Fibroblast of pulmonary artery (primary cell): Measurements from ENCODE around the gene CIBAR2.

Experiments
- DNase-seq: peaks from one replicate; pipeline ENCODE4 v3.0.0-alpha.2; 2010; ENCODE audit warnings: low read depth
- H3K4me3 ChIP-seq: replicated peaks from 2 replicates; pipeline ENCODE4 v1.5.1; 2011; ENCODE audit warnings: low read depth, mild to moderate bottlenecking, control low read depth, low read length, moderate library complexity
- CTCF ChIP-seq: IDR thresholded peaks from 2 replicates; pipeline ENCODE4 v1.5.1; 2011; ENCODE audit warnings: mild to moderate bottlenecking, control low read depth, low read length, inconsistent platforms; ENCODE audit errors: missing control alignments

Gene CIBAR2

GRCh38 chr16:85072076-85072860, 40.0 kb downstream of the CIBAR2 start:
- H3K4me3 ChIP-seq, result no peak overlapping the region
- no peak for TF ChIP-seq CTCF
- DNase-seq, result no peak

DNA sequence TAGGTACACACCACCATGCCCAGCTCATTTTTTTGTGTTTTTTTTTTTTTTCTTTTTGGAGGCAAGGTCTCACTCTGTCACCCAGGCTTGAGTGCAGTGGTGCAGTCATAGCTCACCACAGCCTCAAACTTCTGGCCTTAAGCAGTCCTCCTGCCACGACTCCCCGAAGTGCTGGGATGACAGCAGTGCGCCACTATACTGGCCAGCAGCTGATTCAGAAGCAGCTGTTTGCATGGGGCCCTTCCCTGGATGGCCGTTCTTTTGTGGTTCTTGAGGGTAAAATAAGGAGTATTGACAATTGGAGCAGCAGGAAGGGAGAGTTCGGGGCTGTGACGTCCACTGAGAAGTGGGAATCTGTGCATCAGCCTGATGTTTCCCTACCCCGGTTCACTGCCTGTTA, 43.1 kb downstream of the CIBAR2 start:
- no peak for TF ChIP-seq CTCF
- no peak overlapping the region for H3K4me3 ChIP-seq
- no peak for DNase-seq

GRCh38 chr16:85068746-85069145, 43.5 kb downstream of the CIBAR2 start:
- TF ChIP-seq CTCF, result no peak
- no peak overlapping the region for H3K4me3 ChIP-seq
- DNase-seq, result no peak

DNA sequence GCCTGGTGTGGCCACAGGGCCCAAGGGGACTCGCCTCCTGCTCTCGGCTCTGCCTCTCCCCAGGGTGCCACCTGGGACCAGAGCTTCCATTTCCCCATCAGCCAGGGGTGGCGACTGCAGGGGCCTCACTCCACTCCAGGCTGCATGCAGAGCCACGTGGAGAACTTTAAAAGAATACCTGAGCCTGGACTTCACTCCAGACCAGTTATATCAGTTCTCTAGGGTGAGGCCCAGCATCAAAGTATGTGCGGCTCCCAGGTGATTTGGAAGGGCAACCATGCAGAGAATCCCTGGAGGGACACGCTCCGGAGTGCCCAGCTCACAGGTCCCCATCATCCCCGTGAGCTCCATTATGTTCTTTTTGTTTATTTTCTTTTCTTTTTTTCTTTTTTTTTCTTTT, 44.8 kb downstream of the CIBAR2 start:
- no peak for TF ChIP-seq CTCF
- no peak overlapping the region for H3K4me3 ChIP-seq
- no peak for DNase-seq

- no peak for DNase-seq
- TF ChIP-seq CTCF, result no peak
- H3K4me3 ChIP-seq, result no peak overlapping the region
These were observed 45.2 kb downstream of the CIBAR2 start for GRCh38 chr16:85067024-85067423.

DNA sequence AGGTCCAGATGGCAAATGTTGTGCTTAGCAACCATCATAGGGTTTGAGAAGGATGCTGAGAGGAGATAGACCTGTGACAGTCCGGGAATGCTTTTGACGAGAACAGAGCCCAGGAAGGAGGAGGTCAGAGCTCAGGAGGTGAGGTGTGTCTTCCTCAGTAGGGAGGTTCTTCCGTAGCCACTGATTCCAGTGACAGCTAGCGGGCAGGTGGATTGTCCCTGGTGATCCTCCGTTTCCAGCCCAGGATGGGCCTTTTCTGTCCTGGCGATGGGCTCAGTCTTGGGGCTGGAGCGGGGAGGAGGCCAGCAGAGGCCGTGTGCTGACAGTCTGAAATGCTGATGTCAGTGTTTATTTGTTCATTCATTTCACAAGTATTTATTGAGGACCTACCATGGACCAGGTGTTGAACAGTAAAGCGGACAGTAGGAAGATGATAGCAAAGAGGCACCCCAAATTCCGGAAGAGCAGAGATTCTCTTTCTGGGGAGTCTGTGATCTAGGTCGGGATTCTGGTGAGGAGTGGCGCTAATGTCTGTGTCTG, 45.9 kb downstream of the CIBAR2 start:
- DNase-seq, result no peak
- no peak for TF ChIP-seq CTCF
- H3K4me3 ChIP-seq, result no peak overlapping the region

GRCh38 chr16:85065099-85065498, 47.2 kb downstream of the CIBAR2 start:
- no peak for DNase-seq
- H3K4me3 ChIP-seq, result no peak overlapping the region
- no peak for TF ChIP-seq CTCF
